Measurements from ENCODE around the gene FNDC3B. TPM values are rescaled to one million over a fixed set of nuclear protein-coding genes. Genes with fewer than 3 reads are reported as not detected.

The FNDC3B gene
- total RNA-seq, 1 donor from 2014 or later = 153 TPM

- DNase-seq = no peak
- Histone ChIP-seq H3K9me3 (no peaks in the 10 kb centered on the region), H3K27me3 (ENCODE audit: low read depth) (peaks cover 6% of the 10 kb centered on the region), H3K27ac (no peak overlapping the region), H3K4me1 (no peaks in the 10 kb centered on the region), H3K36me3 (no peaks in the 10 kb centered on the region), H3K4me3 (no peak overlapping the region)
- intact Hi-C loops (cut with DNase I) = no loop called here
- ATAC-seq = no peak
- no peak for TF ChIP-seq CTCF (IDR thresholded peaks at IDR 0.05)
Measured at GRCh38 chr3:172438186-172438585, 398.8 kb downstream of the FNDC3B start.

GRCh38 chr3:172441581-172441980, 402.2 kb downstream of the FNDC3B start:
- Histone ChIP-seq H3K4me3 (no peak overlapping the region), H3K9me3 (no peaks in the 10 kb centered on the region), H3K27me3 (ENCODE audit: low read depth) (peaks cover 11% of the 10 kb centered on the region), H3K4me1 (no peaks in the 10 kb centered on the region), H3K27ac (no peak overlapping the region), H3K36me3 (no peaks in the 10 kb centered on the region)
- DNase-seq = no peak
- TF ChIP-seq CTCF (IDR thresholded peaks at IDR 0.05) = no peak
- intact Hi-C loops (cut with DNase I) = no loop called here
- ATAC-seq = no peak

GRCh38 chr3:172442606-172443005, 403.2 kb downstream of the FNDC3B start:
- H3K4me1 ChIP-seq = no peaks in the 10 kb centered on the region
- no peaks in the 10 kb centered on the region for H3K36me3 ChIP-seq
- no peaks in the 10 kb centered on the region for H3K9me3 ChIP-seq
- DNase-seq = no peak
- H3K4me3 ChIP-seq = no peak overlapping the region
- H3K27ac ChIP-seq = no peak overlapping the region
- intact Hi-C loops (cut with DNase I) = no loop called here
- peaks cover 20% of the 10 kb centered on the region for H3K27me3 ChIP-seq (ENCODE audit: low read depth)
- no peak for ATAC-seq
- TF ChIP-seq CTCF (IDR thresholded peaks at IDR 0.05) = no peak

- intact Hi-C loops (cut with DNase I) = no loop called here
- DNase-seq (no peak), ATAC-seq (no peak)
- Histone ChIP-seq H3K9me3 (no peaks in the 10 kb centered on the region), H3K4me3 (no peak overlapping the region), H3K27ac (no peak overlapping the region), H3K27me3 (ENCODE audit: low read depth) (peaks cover 42% of the 10 kb centered on the region), H3K36me3 (no peaks in the 10 kb centered on the region), H3K4me1 (peaks cover 10% of the 10 kb centered on the region)
- no peak for TF ChIP-seq CTCF (IDR thresholded peaks at IDR 0.05)
Measured at GRCh38 chr3:172444821-172445220, 405.4 kb downstream of the FNDC3B start.

GRCh38 chr3:172446198-172446597, 406.8 kb downstream of the FNDC3B start:
- H3K36me3 ChIP-seq = no peaks in the 10 kb centered on the region
- H3K4me1 ChIP-seq = peaks cover 10% of the 10 kb centered on the region
- H3K4me3 ChIP-seq = no peak overlapping the region
- H3K9me3 ChIP-seq = no peaks in the 10 kb centered on the region
- H3K27ac ChIP-seq = no peak overlapping the region
- intact Hi-C loops (cut with DNase I) = no loop called here
- no peak for TF ChIP-seq CTCF (IDR thresholded peaks at IDR 0.05)
- peaks cover 52% of the 10 kb centered on the region for H3K27me3 ChIP-seq (ENCODE audit: low read depth)
- DNase-seq = no peak
- no peak for ATAC-seq
